ENCODE measurements around the gene SCART1. TPM values are rescaled to one million over a fixed set of nuclear protein-coding genes. Genes with fewer than 3 reads are reported as not detected.
"Not testable (repeated sequence)": the region's sequence is repeated elsewhere in the genome, so short reads cannot be mapped to it uniquely, and the experiment has no call there.

Gene SCART1
- total RNA-seq, 5 donors from 2014 or later (not counting 1 experiment from before 2014, with no cell fraction given): 5.9 to 13.0 (median 12.1) TPM

- DNase-seq (no peak), ATAC-seq (replicated peaks in 1 of 4) (no peak)
- Mint-ChIP-seq H3K27ac (no peak overlapping the region), H3K27me3 (no peaks in the 10 kb centered on the region), H3K36me3 (peaks cover 21% of the 10 kb centered on the region), H3K9me3 (peaks cover 6 to 35% (median 24%) of the 10 kb centered on the region in 3 donors), H3K4me1 (no peaks in the 10 kb centered on the region), H3K4me3 (no peak overlapping the region)
- Histone ChIP-seq H3K4me3 (ENCODE audit: control insufficient read depth in 1 of 2, extremely low read depth in 1 of 2, low read length in 1 of 2) (no peak overlapping the region), H3K36me3 (ENCODE audit: control insufficient read depth in 2 of 2, extremely low read depth in 1 of 2, insufficient read depth in 1 of 2, low read length in 1 of 2) (no peaks in the 10 kb centered on the region), H3K27me3 (replicated peaks in 1 of 2; ENCODE audit: control insufficient read depth in 2 of 2, extremely low read depth in 1 of 2, insufficient read depth in 2 of 2, low read length in 1 of 2) (peaks cover 0 to 9% of the 10 kb centered on the region in 2 experiments), H3K9me3 (no peaks in the 10 kb centered on the region), H3K27ac (ENCODE audit: low read length) (no peak overlapping the region), H3K4me1 (ENCODE audit: control insufficient read depth in 1 of 2, extremely low read depth in 1 of 2, insufficient read depth in 2 of 2, low read length in 2 of 2) (no peaks in the 10 kb centered on the region)
- POLR2A ChIA-PET: no interaction called here
- WGBS (ENCODE audit: insufficient coverage): no CpG with 5 or more reads among the region's 2 CpGs
- CTCF ChIA-PET: no interaction called here
Observed at GRCh38 chr10:133489816-133490588, 36.3 kb downstream of the SCART1 start.

GRCh38 chr10:133493562-133493961 is 39.8 kb downstream of the SCART1 start:
- DNase-seq; H3K27ac ChIP-seq (ENCODE audit: low read length); H3K9me3 Mint-ChIP-seq; H3K4me3 ChIP-seq (ENCODE audit: control insufficient read depth in 1 of 2, extremely low read depth in 1 of 2, low read length in 1 of 2); H3K36me3 ChIP-seq (ENCODE audit: control insufficient read depth in 2 of 2, extremely low read depth in 1 of 2, insufficient read depth in 1 of 2, low read length in 1 of 2); ATAC-seq (replicated peaks in 1 of 4); H3K27ac Mint-ChIP-seq; H3K36me3 Mint-ChIP-seq; H3K27me3 Mint-ChIP-seq; H3K27me3 ChIP-seq (replicated peaks in 1 of 2; ENCODE audit: control insufficient read depth in 2 of 2, extremely low read depth in 1 of 2, insufficient read depth in 2 of 2, low read length in 1 of 2); H3K4me1 Mint-ChIP-seq; POLR2A ChIA-PET; H3K4me1 ChIP-seq (ENCODE audit: control insufficient read depth in 1 of 2, extremely low read depth in 1 of 2, insufficient read depth in 2 of 2, low read length in 2 of 2); H3K9me3 ChIP-seq; CTCF ChIA-PET; H3K4me3 Mint-ChIP-seq: not testable (repeated sequence)
- 97% methylated on average over 2 of the region's 4 CpGs for WGBS (ENCODE audit: insufficient coverage)

GRCh38 chr10:133497363-133497762 is 43.6 kb downstream of the SCART1 start:
- WGBS (ENCODE audit: insufficient coverage): 73% methylated on average over 4 of the region's 6 CpGs
- CTCF ChIA-PET; H3K9me3 ChIP-seq; POLR2A ChIA-PET; DNase-seq; H3K27me3 ChIP-seq (replicated peaks in 1 of 2; ENCODE audit: control insufficient read depth in 2 of 2, extremely low read depth in 1 of 2, insufficient read depth in 2 of 2, low read length in 1 of 2); H3K4me1 Mint-ChIP-seq; H3K4me3 Mint-ChIP-seq; H3K27ac ChIP-seq (ENCODE audit: low read length); H3K27ac Mint-ChIP-seq; H3K27me3 Mint-ChIP-seq; ATAC-seq (replicated peaks in 1 of 4); H3K9me3 Mint-ChIP-seq; H3K4me3 ChIP-seq (ENCODE audit: control insufficient read depth in 1 of 2, extremely low read depth in 1 of 2, low read length in 1 of 2); H3K4me1 ChIP-seq (ENCODE audit: control insufficient read depth in 1 of 2, extremely low read depth in 1 of 2, insufficient read depth in 2 of 2, low read length in 2 of 2); H3K36me3 ChIP-seq (ENCODE audit: control insufficient read depth in 2 of 2, extremely low read depth in 1 of 2, insufficient read depth in 1 of 2, low read length in 1 of 2): not testable (repeated sequence)
- peaks cover 15% of the 10 kb centered on the region for H3K36me3 Mint-ChIP-seq

GRCh38 chr10:133499176-133499575 is 45.4 kb downstream of the SCART1 start:
- CTCF ChIA-PET; H3K4me1 ChIP-seq (ENCODE audit: control insufficient read depth in 1 of 2, extremely low read depth in 1 of 2, insufficient read depth in 2 of 2, low read length in 2 of 2); H3K9me3 ChIP-seq; H3K36me3 ChIP-seq (ENCODE audit: control insufficient read depth in 2 of 2, extremely low read depth in 1 of 2, insufficient read depth in 1 of 2, low read length in 1 of 2); H3K27ac ChIP-seq (ENCODE audit: low read length); H3K4me1 Mint-ChIP-seq; H3K9me3 Mint-ChIP-seq; ATAC-seq (replicated peaks in 1 of 4); H3K27me3 Mint-ChIP-seq; H3K27ac Mint-ChIP-seq; DNase-seq; H3K4me3 ChIP-seq (ENCODE audit: control insufficient read depth in 1 of 2, extremely low read depth in 1 of 2, low read length in 1 of 2); POLR2A ChIA-PET; H3K27me3 ChIP-seq (replicated peaks in 1 of 2; ENCODE audit: control insufficient read depth in 2 of 2, extremely low read depth in 1 of 2, insufficient read depth in 2 of 2, low read length in 1 of 2); H3K4me3 Mint-ChIP-seq: not testable (repeated sequence)
- peaks cover 18% of the 10 kb centered on the region for H3K36me3 Mint-ChIP-seq
- WGBS (ENCODE audit: insufficient coverage): 67% methylated on average over 1 of the region's 1 CpG

GRCh38 chr10:133500897-133501296 is 47.2 kb downstream of the SCART1 start:
- H3K27ac ChIP-seq (ENCODE audit: low read length); H3K4me3 ChIP-seq (ENCODE audit: control insufficient read depth in 1 of 2, extremely low read depth in 1 of 2, low read length in 1 of 2); H3K9me3 ChIP-seq; H3K27ac Mint-ChIP-seq; H3K4me1 Mint-ChIP-seq; H3K4me3 Mint-ChIP-seq; H3K9me3 Mint-ChIP-seq; H3K27me3 ChIP-seq (replicated peaks in 1 of 2; ENCODE audit: control insufficient read depth in 2 of 2, extremely low read depth in 1 of 2, insufficient read depth in 2 of 2, low read length in 1 of 2); H3K27me3 Mint-ChIP-seq; CTCF ChIA-PET; ATAC-seq (replicated peaks in 1 of 4); H3K4me1 ChIP-seq (ENCODE audit: control insufficient read depth in 1 of 2, extremely low read depth in 1 of 2, insufficient read depth in 2 of 2, low read length in 2 of 2); H3K36me3 ChIP-seq (ENCODE audit: control insufficient read depth in 2 of 2, extremely low read depth in 1 of 2, insufficient read depth in 1 of 2, low read length in 1 of 2); DNase-seq; POLR2A ChIA-PET: not testable (repeated sequence)
- 100% methylated on average over 2 of the region's 4 CpGs for WGBS (ENCODE audit: insufficient coverage)
- peaks cover 18% of the 10 kb centered on the region for H3K36me3 Mint-ChIP-seq

GRCh38 chr10:133509700-133510099 is 56.0 kb downstream of the SCART1 start:
- Mint-ChIP-seq H3K36me3 (peaks cover 9% of the 10 kb centered on the region), H3K27ac (no peak overlapping the region), H3K4me1 (peaks cover 0 to 2% (median 0%) of the 10 kb centered on the region in 3 donors), H3K4me3 (no peak overlapping the region), H3K27me3 (peaks cover 35 to 43% of the 10 kb centered on the region in 2 donors), H3K9me3 (peaks cover 7 to 12% (median 10%) of the 10 kb centered on the region in 3 donors)
- Histone ChIP-seq H3K27me3 (replicated peaks in 1 of 2; ENCODE audit: control insufficient read depth in 2 of 2, extremely low read depth in 1 of 2, insufficient read depth in 2 of 2, low read length in 1 of 2) (peaks cover 0 to 9% of the 10 kb centered on the region in 2 experiments), H3K27ac (ENCODE audit: low read length) (no peak overlapping the region), H3K4me1 (ENCODE audit: control insufficient read depth in 1 of 2, extremely low read depth in 1 of 2, insufficient read depth in 2 of 2, low read length in 2 of 2) (no peaks in the 10 kb centered on the region), H3K4me3 (ENCODE audit: control insufficient read depth in 1 of 2, extremely low read depth in 1 of 2, low read length in 1 of 2) (no peak overlapping the region), H3K36me3 (ENCODE audit: control insufficient read depth in 2 of 2, extremely low read depth in 1 of 2, insufficient read depth in 1 of 2, low read length in 1 of 2) (no peaks in the 10 kb centered on the region), H3K9me3 (peaks cover 6% of the 10 kb centered on the region)
- WGBS (ENCODE audit: insufficient coverage): no CpG with 5 or more reads among the region's 4 CpGs
- DNase-seq (no peak), ATAC-seq (replicated peaks in 1 of 4) (no peak)
- CTCF ChIA-PET: interaction anchor here in 1 of 2 donors (1.2 kb wide), 1 partner anchor 9 kb away, joined by 3 read pairs; no protein-coding TSS in a partner anchor
- POLR2A ChIA-PET: no interaction called here
